Measurements from ENCODE around the gene CEP83.
A peak's percentile ranks its signal among the peaks of the same experiment; 100 is the strongest.

The CEP83 gene

DNA sequence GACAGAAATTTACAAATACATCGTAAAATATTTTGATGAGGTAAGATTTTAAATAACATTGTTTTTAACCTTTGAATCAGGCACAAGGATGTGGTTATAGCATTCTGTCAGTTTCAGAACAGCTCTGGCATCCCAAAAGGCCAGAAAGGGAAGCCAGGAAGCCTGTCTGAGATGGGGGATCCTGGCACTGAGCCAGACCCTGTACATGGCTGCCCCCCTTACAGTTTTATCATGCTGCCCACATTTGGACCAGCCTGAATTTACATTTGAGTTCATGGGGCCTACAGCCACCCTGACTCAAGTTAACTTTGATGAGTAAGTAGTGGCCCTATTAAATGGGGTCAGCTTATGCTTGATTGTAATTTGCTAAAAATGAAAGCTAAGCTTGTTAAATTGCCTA lies 155.7 kb downstream of the CEP83 start:
- DNase-seq (ENCODE audit: low read depth): peak; percentile 27

DNA sequence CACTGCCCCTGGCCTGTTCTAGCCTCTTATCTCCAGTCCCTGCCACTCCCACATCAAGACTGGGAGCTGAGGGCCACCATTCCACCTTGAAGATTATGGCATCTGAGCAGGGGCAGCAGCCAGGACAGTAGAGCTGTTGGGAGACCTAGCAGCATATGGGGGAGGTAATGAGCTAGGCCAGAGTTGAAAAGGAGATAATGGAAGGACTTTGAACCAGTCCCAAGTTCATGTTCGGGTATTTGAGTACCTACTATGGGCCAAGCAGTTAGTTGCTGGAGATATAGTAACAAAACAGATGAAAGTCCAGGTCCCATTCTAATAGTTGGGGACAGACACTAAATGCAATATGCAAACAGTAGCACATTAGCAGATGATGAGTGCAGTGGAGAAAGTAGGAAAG lies 159.8 kb downstream of the CEP83 start:
- no peak for DNase-seq (ENCODE audit: low read depth)

- peak; percentile 52 for DNase-seq (ENCODE audit: low read depth)
Measured at GRCh38 chr12:94297876-94298505, 161.7 kb downstream of the CEP83 start.

GRCh38 chr12:94297096-94297699 lies 162.5 kb downstream of the CEP83 start:
- DNase-seq (ENCODE audit: low read depth): no peak

DNA sequence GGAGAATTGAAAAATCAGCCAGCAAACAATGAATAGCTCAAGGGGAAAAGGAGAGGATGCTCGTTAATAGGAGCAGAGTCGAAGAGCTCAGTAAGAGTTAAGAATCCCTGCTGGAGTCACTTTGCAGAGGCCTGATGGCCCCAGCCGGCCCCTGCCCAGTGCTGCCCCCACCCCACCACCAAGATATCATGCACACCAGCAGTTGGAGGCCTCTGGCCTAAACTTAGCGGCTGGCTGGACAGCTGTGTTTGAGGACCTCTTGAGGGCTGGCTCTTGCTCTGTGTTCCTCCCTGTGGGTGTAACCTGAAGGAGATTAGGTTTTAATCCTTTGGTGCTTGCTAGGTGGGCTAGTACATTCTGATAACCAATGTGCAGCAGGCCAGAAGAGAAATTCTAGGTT lies 169.3 kb downstream of the CEP83 start:
- DNase-seq (ENCODE audit: low read depth): no peak

DNA sequence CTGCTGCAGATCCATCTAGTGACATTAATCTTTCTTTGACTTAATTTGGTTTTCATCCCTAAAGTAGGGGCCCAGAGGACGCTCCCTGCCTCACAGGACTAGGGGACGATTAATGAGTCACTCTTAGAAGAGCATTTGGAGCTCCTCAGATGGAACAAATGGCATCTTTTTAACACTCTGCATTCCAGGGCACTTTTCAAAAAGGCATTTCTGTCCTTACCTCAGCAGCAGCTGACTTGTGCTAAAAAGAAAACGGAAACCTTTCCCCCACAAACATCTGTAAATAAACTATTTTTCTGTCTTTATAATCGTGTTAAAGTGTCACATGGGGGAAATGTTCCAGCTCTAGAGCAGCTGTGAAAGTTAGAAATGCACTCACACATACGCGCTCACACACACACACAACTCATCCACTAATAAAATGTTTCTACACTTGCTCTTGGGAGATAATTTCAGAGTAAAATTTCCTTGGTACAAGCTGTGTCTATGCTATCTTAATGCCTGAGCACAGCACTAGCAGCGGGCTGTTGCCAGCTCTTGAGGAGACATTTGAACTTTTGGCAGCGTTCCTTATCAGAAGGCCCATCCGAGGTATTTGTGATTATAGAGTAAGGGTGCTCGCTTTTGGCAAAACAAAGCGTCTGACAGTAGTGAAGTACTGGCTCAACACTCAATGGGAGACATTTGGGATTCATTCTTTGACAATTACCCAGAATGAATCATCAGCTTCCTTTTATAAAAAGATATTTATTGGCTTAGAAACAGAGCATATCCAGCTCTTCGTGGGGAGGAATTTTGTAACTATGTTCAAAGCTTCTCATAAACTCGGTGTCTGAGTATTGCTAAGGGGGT lies 170.0 kb downstream of the CEP83 start:
- DNase-seq (ENCODE audit: low read depth): peak; percentile 97

DNA sequence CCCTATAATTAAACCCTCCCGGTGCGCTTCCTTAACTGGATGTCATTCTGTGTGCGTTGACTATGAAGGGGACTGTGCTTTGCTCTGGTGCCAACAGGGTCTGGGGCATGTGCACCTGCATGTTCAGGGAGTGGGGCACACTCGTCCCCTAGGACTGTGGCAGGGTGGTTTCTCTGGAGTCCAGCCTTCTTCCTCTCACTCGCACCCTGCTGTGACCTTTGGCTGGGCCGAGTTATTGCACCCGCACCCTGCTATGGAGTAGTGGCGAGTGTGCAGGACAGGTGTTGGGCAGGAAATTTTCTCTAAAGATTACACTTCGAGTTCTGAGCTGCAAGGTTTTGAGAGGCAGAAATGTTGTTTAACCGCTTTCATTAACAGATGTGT lies 172.4 kb downstream of the CEP83 start:
- no peak for DNase-seq (ENCODE audit: low read depth)

DNA sequence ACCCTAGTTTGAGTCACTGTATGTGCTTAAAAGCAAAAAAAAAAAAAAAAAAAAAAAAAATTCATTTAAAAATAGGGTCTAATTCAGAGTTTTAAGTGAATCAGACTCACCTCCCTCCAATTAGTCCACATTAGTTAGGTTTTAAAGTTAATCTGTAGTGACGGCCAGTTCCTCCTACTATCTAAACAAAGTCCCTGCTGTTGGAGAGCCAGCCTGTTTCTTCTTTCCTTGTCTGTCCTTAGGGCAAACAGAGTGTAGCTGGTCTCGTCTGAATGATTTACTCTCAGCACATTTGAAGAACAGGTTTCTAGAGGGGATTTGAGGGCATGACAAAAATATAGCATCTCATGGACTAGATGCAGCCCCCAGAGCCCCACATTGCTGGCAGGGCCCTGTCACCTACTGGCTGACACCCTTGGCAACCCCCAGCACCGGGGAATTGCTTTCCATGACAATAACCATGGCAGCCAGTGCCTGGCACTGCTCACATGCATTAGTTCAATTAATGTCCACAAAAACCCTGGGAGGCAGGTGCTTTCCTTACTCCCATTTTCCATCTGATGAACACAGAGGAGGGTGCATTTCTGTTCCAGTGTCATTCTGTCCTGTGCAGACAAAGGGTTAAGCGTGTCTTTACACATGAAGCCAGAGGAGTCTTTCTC lies 173.0 kb downstream of the CEP83 start:
- no peak for DNase-seq (ENCODE audit: low read depth)

DNA sequence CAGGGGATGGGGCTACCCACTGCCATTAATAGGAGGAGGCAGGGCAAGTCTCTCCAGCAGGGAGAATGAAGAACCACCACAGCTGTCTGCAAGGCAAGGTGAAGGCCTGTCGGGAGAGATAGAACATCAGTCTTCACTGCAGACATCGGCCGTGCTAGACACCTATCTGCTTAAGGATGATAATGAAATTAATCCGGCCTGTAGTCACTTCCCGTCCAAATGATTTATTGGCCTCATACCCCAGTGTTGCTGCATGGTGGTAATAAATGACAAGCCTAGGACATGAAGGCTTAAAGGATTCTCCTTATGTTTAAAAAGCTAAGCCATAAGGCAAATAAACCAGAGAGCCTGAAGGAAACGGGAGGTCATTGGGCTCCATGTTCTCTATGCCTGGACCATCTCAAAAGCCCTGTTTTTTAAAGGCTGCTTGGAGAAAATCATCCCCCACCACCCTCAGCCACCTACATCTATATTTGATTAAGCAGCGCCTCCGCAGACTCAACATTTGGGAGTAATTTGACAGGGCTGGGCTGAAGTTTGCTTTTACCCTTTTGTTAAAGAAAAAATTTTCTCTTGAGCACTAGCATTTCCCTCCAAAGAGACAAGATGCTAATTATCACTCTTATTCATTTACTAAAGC lies 173.6 kb downstream of the CEP83 start:
- no peak for DNase-seq (ENCODE audit: low read depth)

DNA sequence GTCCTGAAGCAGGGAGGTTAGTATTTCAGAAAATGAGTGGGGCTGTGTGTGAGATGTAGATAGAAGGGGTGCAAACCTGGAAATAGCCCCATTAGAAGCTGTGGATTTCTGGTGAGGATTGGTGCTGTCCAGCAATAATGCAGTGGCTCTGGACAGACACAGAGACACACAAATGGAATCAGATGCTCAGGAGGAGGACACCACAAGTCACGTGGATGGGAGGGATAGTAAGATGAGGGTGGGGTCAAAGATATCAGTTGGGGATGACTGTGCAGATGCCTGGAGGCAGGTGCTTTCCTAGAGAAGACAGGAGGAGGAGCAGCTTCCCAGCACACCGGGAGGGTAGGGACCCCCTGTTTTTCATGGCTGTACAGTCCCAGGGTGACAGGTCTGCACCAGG lies 174.8 kb downstream of the CEP83 start:
- no peak for DNase-seq (ENCODE audit: low read depth)

GRCh38 chr12:94284046-94284445 lies 175.6 kb downstream of the CEP83 start:
- peak; percentile 60 for DNase-seq (ENCODE audit: low read depth)

GRCh38 chr12:94282675-94283074 lies 177.0 kb downstream of the CEP83 start:
- no peak for DNase-seq (ENCODE audit: low read depth)

DNA sequence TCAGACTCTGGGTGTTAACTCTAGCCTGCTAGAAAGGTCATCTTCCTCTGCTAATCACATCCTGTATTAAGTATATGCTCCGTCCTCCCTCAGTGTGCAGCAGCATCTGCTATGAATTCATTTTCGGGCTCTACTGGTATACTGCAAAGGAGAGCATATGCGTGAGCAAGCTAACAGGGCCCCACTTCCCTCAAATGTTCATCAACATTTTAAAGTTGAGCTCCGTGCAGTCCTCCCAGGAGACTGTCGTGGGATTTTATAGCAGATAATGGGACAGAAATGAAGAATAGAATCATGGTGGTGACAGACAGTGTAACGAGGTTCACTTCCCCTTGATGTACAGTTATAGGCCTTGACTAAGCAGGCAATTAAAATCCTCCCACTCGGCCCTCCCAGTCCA lies 179.6 kb downstream of the CEP83 start:
- no peak for DNase-seq (ENCODE audit: low read depth)

GRCh38 chr12:94277426-94278000 lies 182.2 kb downstream of the CEP83 start:
- DNase-seq (ENCODE audit: low read depth): no peak

- DNase-seq (ENCODE audit: low read depth): no peak
Measured at GRCh38 chr12:94276725-94277124, 182.9 kb downstream of the CEP83 start.

DNA sequence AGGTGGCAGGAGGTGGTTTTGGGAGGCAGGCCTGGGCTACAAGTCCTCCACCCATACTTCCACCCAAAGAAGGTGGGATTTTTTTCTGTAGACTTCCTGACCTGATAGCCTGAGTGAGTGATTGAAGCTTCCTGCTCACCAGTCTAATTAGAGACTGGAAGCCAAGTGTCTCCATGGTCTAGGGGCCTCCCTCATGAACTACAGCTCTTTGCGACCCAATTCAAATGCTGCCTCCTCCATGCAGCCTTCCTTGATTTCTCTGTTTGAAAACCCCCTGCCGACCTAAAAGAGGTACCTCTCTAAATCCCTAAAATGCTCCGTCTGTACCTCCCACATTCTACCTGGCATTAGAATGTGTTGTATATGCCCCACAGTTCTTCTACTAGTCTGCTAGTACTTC lies 186.4 kb downstream of the CEP83 start:
- no peak for DNase-seq (ENCODE audit: low read depth)

DNA sequence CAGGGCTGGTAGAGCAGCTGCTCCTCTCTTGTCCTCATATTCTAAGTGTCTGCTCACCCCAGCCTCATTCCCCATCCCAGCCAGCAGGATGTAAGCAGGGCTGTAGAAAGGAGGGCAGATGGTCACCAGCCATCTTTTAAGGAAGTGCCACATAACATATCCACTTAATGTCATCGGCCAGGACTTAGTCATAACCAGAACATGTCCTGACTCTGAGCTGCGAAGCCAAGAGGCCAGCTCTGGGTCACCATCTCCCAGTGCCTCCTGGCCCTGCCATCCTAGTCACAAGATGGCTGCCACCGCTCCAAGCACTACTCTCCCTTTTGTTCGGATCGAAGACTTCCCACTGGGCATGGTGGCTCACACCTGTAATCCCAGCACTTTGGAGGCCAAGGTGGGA lies 187.4 kb downstream of the CEP83 start:
- DNase-seq (ENCODE audit: low read depth): peak; percentile 25

- no peak for DNase-seq (ENCODE audit: low read depth)
Measured at GRCh38 chr12:94271351-94271750, 188.3 kb downstream of the CEP83 start.

GRCh38 chr12:94269316-94269999 lies 190.2 kb downstream of the CEP83 start:
- no peak for DNase-seq (ENCODE audit: low read depth)

DNA sequence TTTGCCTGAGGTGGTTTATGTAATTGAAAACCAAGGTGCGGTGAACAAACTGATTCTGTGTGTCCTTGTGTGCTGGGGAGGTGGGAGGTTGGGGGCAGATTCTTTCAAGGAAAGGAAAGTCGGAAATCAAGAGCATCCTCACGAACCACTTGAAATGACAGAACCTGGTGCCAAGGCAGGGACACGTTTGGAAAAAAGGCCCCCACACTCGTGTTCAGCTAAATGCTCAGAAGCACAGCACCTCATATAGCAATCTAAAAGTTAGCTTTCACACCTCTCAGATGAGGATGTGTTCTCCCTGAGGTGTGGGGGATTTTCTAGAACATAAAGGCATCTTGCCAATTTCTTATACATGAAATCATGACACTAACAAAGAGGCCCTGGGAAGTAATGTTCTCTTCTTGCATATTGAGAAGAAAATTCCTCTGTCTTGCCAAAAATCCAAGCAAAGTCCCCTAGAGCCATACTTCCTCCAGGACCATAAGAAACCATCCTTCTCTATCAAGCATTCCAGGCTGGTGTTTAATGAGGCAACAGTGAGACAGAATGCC lies 191.7 kb downstream of the CEP83 start:
- DNase-seq (ENCODE audit: low read depth): peak; percentile 81

- no peak for DNase-seq (ENCODE audit: low read depth)
Measured at GRCh38 chr12:94267537-94267872, 192.2 kb downstream of the CEP83 start.

Measured in EH (cell line).